Loucy (cell line): ENCODE data around the gene TRIM2.

Experiments used
- H2AFZ ChIP-seq: fragments of 200-600 bp; sonication (generic); 2 replicates; pipeline ENCODE4 v1.6.0; 2016; ENCODE audit warnings: antibody characterized with exemption, mild to moderate bottlenecking, low read length, moderate library complexity
- H3F3A ChIP-seq: fragments of 200-600 bp; 2 replicates; pipeline ENCODE4 v1.6.0; 2016; ENCODE audit warnings: antibody characterized with exemption, low read depth, mild to moderate bottlenecking
- H3K27me3 ChIP-seq: fragments of 200-600 bp; sonication (generic); 2 replicates; pipeline ENCODE4 v1.6.1; 2014; ENCODE audit warnings: low read length, mild to moderate bottlenecking; ENCODE audit not compliant: insufficient read depth, poor library complexity, severe bottlenecking
- H3K36me3 ChIP-seq: fragments of 200-600 bp; sonication (generic); 2 replicates; pipeline ENCODE4 v1.6.1; 2016; ENCODE audit warnings: low read length; ENCODE audit not compliant: insufficient read depth
- H3K4me1 ChIP-seq: fragments of 200-600 bp; sonication (generic); 2 replicates; pipeline ENCODE4 v1.5.1; 2014; ENCODE audit warnings: low read length, mild to moderate bottlenecking; ENCODE audit not compliant: insufficient read depth, poor library complexity, severe bottlenecking
- H3K4me2 ChIP-seq: fragments of 200-600 bp; sonication (generic); 2 replicates; pipeline ENCODE4 v1.6.0; 2014; ENCODE audit warnings: antibody characterized with exemption, low read length, low read depth, mild to moderate bottlenecking; ENCODE audit not compliant: poor library complexity, severe bottlenecking
- H3K4me3 ChIP-seq: fragments of 200-600 bp; sonication (generic); 2 replicates; pipeline ENCODE4 v1.5.1; 2014; ENCODE audit warnings: low read length, mild to moderate bottlenecking, mixed read lengths; ENCODE audit not compliant: poor library complexity, severe bottlenecking
- H3K79me2 ChIP-seq: fragments of 200-600 bp; sonication (generic); 2 replicates; pipeline ENCODE4 v1.6.1; 2014; ENCODE audit warnings: low read length; ENCODE audit not compliant: insufficient read depth
- H3K9ac ChIP-seq: fragments of 200-600 bp; sonication (generic); 2 replicates; pipeline ENCODE4 v1.6.0; 2014; ENCODE audit warnings: mild to moderate bottlenecking, low read depth, low read length, moderate library complexity; ENCODE audit not compliant: poor library complexity, severe bottlenecking
- H3K9me2 ChIP-seq: fragments of 200-600 bp; sonication (generic); replicated peaks from 2 replicates; pipeline ENCODE4 v1.6.1; 2016; ENCODE audit warnings: low read depth, low read length, mixed read lengths
- H3K9me3 ChIP-seq: fragments of 200-600 bp; sonication (generic); 2 replicates; pipeline ENCODE4 v1.6.1; 2014; ENCODE audit warnings: mild to moderate bottlenecking, antibody characterized with exemption, low read length, low read depth; ENCODE audit not compliant: insufficient read depth
- H4K20me1 ChIP-seq: fragments of 200-600 bp; sonication (generic); 2 replicates; pipeline ENCODE4 v1.6.0; 2014; ENCODE audit warnings: antibody characterized with exemption, low read length, mild to moderate bottlenecking; ENCODE audit not compliant: insufficient read depth, poor library complexity, severe bottlenecking
- EZH2phosphoT487 ChIP-seq: fragments of 200-600 bp; IDR thresholded peaks from 2 replicates; pipeline ENCODE4 v1.6.1; 2018; ENCODE audit warnings: antibody characterized with exemption, mild to moderate bottlenecking, moderate library complexity, borderline replicate concordance
- TF ChIP-seq, protein P1 (sequence below): fragments of 200-600 bp; sonication (generic); conservative IDR thresholded peaks from 2 replicates; pipeline ENCODE4 v1.5.1; 2014; ENCODE audit warnings: mild to moderate bottlenecking, antibody characterized with exemption, low read length

The TRIM2 gene

GRCh38 chr4:153204728-153205648 is 745 bp downstream of the TRIM2 start:
- peak overlapping the region; percentile 66 for H3K4me3 ChIP-seq
- H3F3A ChIP-seq: no peaks in the 10 kb centered on the region; the same call in 1 of the 2 replicates
- peak overlapping the region; percentile 88 for H3K4me2 ChIP-seq
- no peaks in the 10 kb centered on the region for H3K79me2 ChIP-seq
- no peaks in the 10 kb centered on the region for H3K9me3 ChIP-seq
- no peaks in the 10 kb centered on the region for H4K20me1 ChIP-seq
- H3K9me2 ChIP-seq: no peaks in the 10 kb centered on the region
- H3K4me1 ChIP-seq: peaks cover 33% of the 10 kb centered on the region
- no peaks in the 10 kb centered on the region for H3K27me3 ChIP-seq
- no peaks in the 10 kb centered on the region for H3K36me3 ChIP-seq
- peak overlapping the region; percentile 55 for H2AFZ ChIP-seq
- H3K9ac ChIP-seq: peak overlapping the region; percentile 45
- no peak for TF ChIP-seq EZH2phosphoT487
- TF ChIP-seq, protein P1, sequence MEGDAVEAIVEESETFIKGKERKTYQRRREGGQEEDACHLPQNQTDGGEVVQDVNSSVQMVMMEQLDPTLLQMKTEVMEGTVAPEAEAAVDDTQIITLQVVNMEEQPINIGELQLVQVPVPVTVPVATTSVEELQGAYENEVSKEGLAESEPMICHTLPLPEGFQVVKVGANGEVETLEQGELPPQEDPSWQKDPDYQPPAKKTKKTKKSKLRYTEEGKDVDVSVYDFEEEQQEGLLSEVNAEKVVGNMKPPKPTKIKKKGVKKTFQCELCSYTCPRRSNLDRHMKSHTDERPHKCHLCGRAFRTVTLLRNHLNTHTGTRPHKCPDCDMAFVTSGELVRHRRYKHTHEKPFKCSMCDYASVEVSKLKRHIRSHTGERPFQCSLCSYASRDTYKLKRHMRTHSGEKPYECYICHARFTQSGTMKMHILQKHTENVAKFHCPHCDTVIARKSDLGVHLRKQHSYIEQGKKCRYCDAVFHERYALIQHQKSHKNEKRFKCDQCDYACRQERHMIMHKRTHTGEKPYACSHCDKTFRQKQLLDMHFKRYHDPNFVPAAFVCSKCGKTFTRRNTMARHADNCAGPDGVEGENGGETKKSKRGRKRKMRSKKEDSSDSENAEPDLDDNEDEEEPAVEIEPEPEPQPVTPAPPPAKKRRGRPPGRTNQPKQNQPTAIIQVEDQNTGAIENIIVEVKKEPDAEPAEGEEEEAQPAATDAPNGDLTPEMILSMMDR: peak; percentile 37

DNA sequence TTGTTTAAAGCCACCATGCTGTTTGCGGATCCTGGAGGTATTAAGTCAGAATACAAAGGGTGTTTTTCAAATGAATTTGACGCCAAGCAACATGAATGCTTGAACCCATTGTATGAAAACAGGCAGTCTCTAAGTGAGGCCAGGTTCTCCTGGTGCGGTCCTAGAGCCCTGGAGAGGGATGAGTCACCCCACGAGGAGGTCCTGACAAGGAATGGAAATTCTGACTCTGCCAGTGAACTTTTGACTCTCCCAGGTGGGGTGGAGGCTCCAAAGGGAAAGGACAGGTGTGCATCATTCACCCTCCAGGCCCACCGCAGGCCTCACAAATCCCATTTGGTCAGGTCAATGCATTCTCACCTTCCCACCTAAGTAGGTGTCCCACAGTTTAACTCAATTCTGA is 1.5 kb downstream of the TRIM2 start:
- Histone ChIP-seq H3K9ac (no peak overlapping the region), H3K9me3 (no peaks in the 10 kb centered on the region), H3K4me3 (peak overlapping the region; percentile 66), H3K79me2 (no peaks in the 10 kb centered on the region), H3K27me3 (no peaks in the 10 kb centered on the region), H2AFZ (no peak overlapping the region), H3K9me2 (no peaks in the 10 kb centered on the region), H4K20me1 (no peaks in the 10 kb centered on the region), H3F3A (no peaks in the 10 kb centered on the region; the same call in 1 of the 2 replicates), H3K36me3 (no peaks in the 10 kb centered on the region), H3K4me1 (peaks cover 33% of the 10 kb centered on the region), H3K4me2 (peak overlapping the region; percentile 88)
- TF ChIP-seq, protein P1: no peak
- no peak for TF ChIP-seq EZH2phosphoT487

GRCh38 chr4:153206534-153206933 is 2.3 kb downstream of the TRIM2 start:
- Histone ChIP-seq H3K4me1 (peaks cover 27% of the 10 kb centered on the region), H3K9me3 (no peaks in the 10 kb centered on the region), H3K9me2 (no peaks in the 10 kb centered on the region), H3K27me3 (no peaks in the 10 kb centered on the region), H3K9ac (no peak overlapping the region), H3K4me3 (no peak overlapping the region), H3K79me2 (no peaks in the 10 kb centered on the region), H4K20me1 (no peaks in the 10 kb centered on the region), H3K4me2 (no peak overlapping the region), H3K36me3 (no peaks in the 10 kb centered on the region), H2AFZ (no peak overlapping the region), H3F3A (no peaks in the 10 kb centered on the region; the same call in 1 of the 2 replicates)
- TF ChIP-seq, protein P1: no peak
- TF ChIP-seq EZH2phosphoT487: no peak
